Liver (tissue), 9 donors: Measurements from ENCODE around the gene SYNDIG1. TPM values are rescaled to one million over a fixed set of nuclear protein-coding genes. Genes with fewer than 3 reads are reported as not detected.

ENCODE experiments used
- DNase-seq: peaks from one replicate; pipeline ENCODE4 v3.0.0-alpha.2; 2017; ENCODE audit warnings: low spot score
- H3K27ac ChIP-seq, 2 donors: one replicate each; pipeline ENCODE4 v1.7.0; 2013; ENCODE audit warnings: inconsistent platforms in 2 of 2, low read length in 2 of 2, control low read depth in 1 of 2, low read depth in 1 of 2, mild to moderate bottlenecking in 1 of 2
- H3K27me3 ChIP-seq, 4 donors: one replicate each; pipeline versions ENCODE4 v1.6.1 to v1.7.0; 2013; ENCODE audit warnings: low read length in 3 of 4, inconsistent platforms in 1 of 4, mild to moderate bottlenecking in 1 of 4, moderate library complexity in 1 of 4; ENCODE audit not compliant: control insufficient read depth in 4 of 4, insufficient read depth in 4 of 4
- H3K36me3 ChIP-seq, 4 donors: one replicate each; pipeline versions ENCODE4 v1.6.1 to v1.7.0; 2013; ENCODE audit warnings: low read length in 3 of 4, mild to moderate bottlenecking in 3 of 4, low read depth in 1 of 4, moderate library complexity in 1 of 4; ENCODE audit not compliant: control insufficient read depth in 4 of 4, insufficient read depth in 3 of 4
- H3K4me1 ChIP-seq, 4 donors: one replicate each; pipeline versions ENCODE4 v1.6.1 to v1.7.0; 2013; ENCODE audit warnings: low read length in 3 of 4, mild to moderate bottlenecking in 3 of 4, moderate library complexity in 1 of 4; ENCODE audit not compliant: control insufficient read depth in 4 of 4, insufficient read depth in 4 of 4
- H3K4me3 ChIP-seq, 3 donors: one replicate each; pipeline versions ENCODE4 v1.6.1 to v1.7.0; 2013; ENCODE audit warnings: low read length in 3 of 3, control low read depth in 1 of 3, low read depth in 1 of 3, mild to moderate bottlenecking in 1 of 3
- H3K9ac ChIP-seq, 2 donors: one replicate each; pipeline ENCODE4 v1.7.0; 2013; ENCODE audit warnings: low read length in 2 of 2, mild to moderate bottlenecking in 2 of 2, moderate library complexity in 2 of 2, control low read depth in 1 of 2, low read depth in 1 of 2
- H3K9me3 ChIP-seq, 4 donors: one replicate each; pipeline versions ENCODE4 v1.6.1 to v1.7.0; 2013; ENCODE audit warnings: low read length in 3 of 4; ENCODE audit not compliant: control insufficient read depth in 4 of 4
- ATF3 ChIP-seq: IDR thresholded peaks from 2 replicates; pipeline ENCODE4 v1.6.1; 2016; ENCODE audit warnings: antibody characterized with exemption
- EGR1 ChIP-seq, 2 donors: IDR thresholded peaks; 2 replicates each; pipeline ENCODE4 v1.6.1; 2016 to 2018; ENCODE audit warnings: antibody characterized with exemption in 2 of 2, low read depth in 2 of 2
- FOXA1 ChIP-seq: IDR thresholded peaks from 2 replicates; pipeline ENCODE4 v1.6.1; 2016; ENCODE audit warnings: antibody characterized with exemption
- FOXA2 ChIP-seq: IDR thresholded peaks from 2 replicates; pipeline ENCODE4 v1.6.1; 2016; ENCODE audit warnings: antibody characterized with exemption
- GABPA ChIP-seq, 2 donors: IDR thresholded peaks in 1 of 2; conservative IDR thresholded peaks in 1 of 2; 2 replicates each; pipeline ENCODE4 v1.6.1; 2016; ENCODE audit warnings: antibody characterized with exemption in 2 of 2, mild to moderate bottlenecking in 1 of 2, moderate library complexity in 1 of 2
- HNF4A ChIP-seq, 2 donors: conservative IDR thresholded peaks; 2 replicates each; pipeline ENCODE4 v1.6.1; 2016; ENCODE audit warnings: antibody characterized with exemption in 2 of 2, mild to moderate bottlenecking in 2 of 2
- HNF4G ChIP-seq: IDR thresholded peaks from 2 replicates; pipeline ENCODE4 v1.6.1; 2016; ENCODE audit warnings: antibody characterized with exemption
- JUND ChIP-seq, 2 donors: IDR thresholded peaks; 2 replicates each; pipeline ENCODE4 v1.6.1; 2016; ENCODE audit warnings: antibody characterized with exemption in 2 of 2
- NR2F2 ChIP-seq: IDR thresholded peaks from 2 replicates; pipeline ENCODE4 v1.6.1; 2016; ENCODE audit warnings: antibody characterized with exemption
- RAD21 ChIP-seq, 2 donors: IDR thresholded peaks; 2 replicates each; pipeline ENCODE4 v1.6.1; 2016; ENCODE audit warnings: antibody characterized with exemption in 2 of 2, mild to moderate bottlenecking in 2 of 2
- RXRA ChIP-seq, 2 donors: IDR thresholded peaks; 2 replicates each; pipeline ENCODE4 v1.6.1; 2017 to 2018; ENCODE audit warnings: antibody characterized with exemption in 2 of 2, mild to moderate bottlenecking in 1 of 2
- SP1 ChIP-seq: IDR thresholded peaks from 2 replicates; pipeline ENCODE4 v1.6.1; 2018; ENCODE audit warnings: antibody characterized with exemption, mild to moderate bottlenecking
- TAF1 ChIP-seq: conservative IDR thresholded peaks from 2 replicates; pipeline ENCODE4 v1.6.1; 2016; ENCODE audit warnings: antibody characterized with exemption, mild to moderate bottlenecking
- YY1 ChIP-seq: IDR thresholded peaks from 2 replicates; pipeline ENCODE4 v1.6.1; 2016; ENCODE audit warnings: antibody characterized with exemption, mild to moderate bottlenecking
- ZBTB33 ChIP-seq: IDR thresholded peaks from 2 replicates; pipeline ENCODE4 v1.6.1; 2016; ENCODE audit warnings: antibody characterized with exemption
- WGBS: extraction: QIAGEN DNeasy Blood & Tissue Kit; methylation state at CpG from one replicate; pipeline ENCODE4 v1.1.7; 2013; 5-methylcytosine and 5-hydroxymethylcytosine counted together
- polyA plus RNA-seq, 2 donors: library from polyadenylated mRNA; stranded (reverse) in 1 of 2; unstranded in 1 of 2; fragments of 200-250 nt in 1 of 2; fragments of >200 nt in 1 of 2; fragmentation: Nextera tagmentation in 1 of 2; extraction: Ambion mirVana in 1 of 2; gene quantifications; one replicate each; pipeline versions ENCODE4 v1.2.1 to v1.2.3, GENCODE V29; 2013 to 2015
- total RNA-seq, 2 donors: library from RNA; depleted of rRNA; stranded (reverse); fragments of >200 nt; gene quantifications; one replicate each; pipeline ENCODE4 v1.2.3, GENCODE V29; 2014
- TF ChIP-seq, protein P1 (sequence below): fragments of 150-350 bp; IDR thresholded peaks from 2 replicates; pipeline ENCODE4 v1.5.1; 2017; ENCODE audit warnings: improper control_type of control experiment, low read depth, low read length; ENCODE audit not compliant: missing input control
- TF ChIP-seq, protein P2 (sequence below): IDR thresholded peaks from 2 replicates; pipeline ENCODE4 v1.6.1; 2016; ENCODE audit warnings: antibody characterized with exemption
- donor health status: healthy.
- donor health status: healthy.
- donor health status: healthy.
- donor health status: healthy.
- donor health status: healthy.

The SYNDIG1 gene
- total and polyA plus RNA-seq, 4 donors, result 0.05 to 0.08 TPM; not detected in 2

- no peak for DNase-seq
- Histone ChIP-seq H3K27me3 (peaks cover 0 to 17% (median 5%) of the 10 kb centered on the region in 4 donors), H3K36me3 (no peaks in the 10 kb centered on the region), H3K27ac (no peak overlapping the region), H3K9me3 (no peaks in the 10 kb centered on the region), H3K4me1 (no peaks in the 10 kb centered on the region), H3K4me3 (no peak overlapping the region), H3K9ac (no peak overlapping the region)
- TF ChIP-seq FOXA1, result no peak
- TF ChIP-seq NR2F2, result no peak
- TF ChIP-seq, protein P1, sequence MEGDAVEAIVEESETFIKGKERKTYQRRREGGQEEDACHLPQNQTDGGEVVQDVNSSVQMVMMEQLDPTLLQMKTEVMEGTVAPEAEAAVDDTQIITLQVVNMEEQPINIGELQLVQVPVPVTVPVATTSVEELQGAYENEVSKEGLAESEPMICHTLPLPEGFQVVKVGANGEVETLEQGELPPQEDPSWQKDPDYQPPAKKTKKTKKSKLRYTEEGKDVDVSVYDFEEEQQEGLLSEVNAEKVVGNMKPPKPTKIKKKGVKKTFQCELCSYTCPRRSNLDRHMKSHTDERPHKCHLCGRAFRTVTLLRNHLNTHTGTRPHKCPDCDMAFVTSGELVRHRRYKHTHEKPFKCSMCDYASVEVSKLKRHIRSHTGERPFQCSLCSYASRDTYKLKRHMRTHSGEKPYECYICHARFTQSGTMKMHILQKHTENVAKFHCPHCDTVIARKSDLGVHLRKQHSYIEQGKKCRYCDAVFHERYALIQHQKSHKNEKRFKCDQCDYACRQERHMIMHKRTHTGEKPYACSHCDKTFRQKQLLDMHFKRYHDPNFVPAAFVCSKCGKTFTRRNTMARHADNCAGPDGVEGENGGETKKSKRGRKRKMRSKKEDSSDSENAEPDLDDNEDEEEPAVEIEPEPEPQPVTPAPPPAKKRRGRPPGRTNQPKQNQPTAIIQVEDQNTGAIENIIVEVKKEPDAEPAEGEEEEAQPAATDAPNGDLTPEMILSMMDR, result no peak
- no peak for TF ChIP-seq HNF4G
- TF ChIP-seq GABPA (IDR thresholded peaks at IDR 0.05 in 1 of 2, conservative IDR thresholded peaks at IDR 0.05 in 1 of 2), result no peak
- no peak for TF ChIP-seq TAF1
- TF ChIP-seq SP1, result no peak
- TF ChIP-seq RAD21 (IDR thresholded peaks at IDR 0.05), result no peak
- no peak for TF ChIP-seq ATF3
- 45% methylated on average over 4 of the region's 4 CpGs for WGBS
Measured at GRCh38 chr20:24462460-24463010, 6.9 kb upstream of the SYNDIG1 start.

DNA sequence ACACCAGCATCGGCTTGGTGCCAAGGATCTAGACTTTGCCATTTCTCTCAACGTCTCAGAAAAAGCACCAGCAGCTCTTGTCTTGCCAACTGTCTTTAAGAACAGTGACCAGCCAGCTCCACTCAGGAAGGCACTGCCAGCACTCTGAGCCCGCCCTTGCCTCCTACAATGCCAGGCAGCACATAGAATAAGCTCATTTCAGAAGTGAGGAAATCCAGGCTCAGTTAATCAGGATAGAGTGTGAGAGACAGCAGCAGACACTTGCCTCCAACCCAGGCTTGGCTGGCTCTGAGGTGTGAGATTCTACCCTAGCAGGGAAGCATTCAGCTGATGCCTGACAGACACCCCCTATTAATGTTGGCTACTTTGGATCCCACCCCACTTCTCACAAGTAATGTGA is 4.3 kb upstream of the SYNDIG1 start:
- Histone ChIP-seq H3K9ac (no peak overlapping the region), H3K27me3 (peaks cover 0 to 15% (median 8%) of the 10 kb centered on the region in 4 donors), H3K4me3 (no peak overlapping the region), H3K36me3 (no peaks in the 10 kb centered on the region), H3K27ac (no peak overlapping the region), H3K9me3 (no peaks in the 10 kb centered on the region), H3K4me1 (peaks cover 6 to 11% (median 7%) of the 10 kb centered on the region in 4 donors)
- WGBS, result 77% methylated on average over 3 of the region's 3 CpGs
- TF ChIP-seq FOXA2 (no peak), ATF3 (no peak), HNF4A (conservative IDR thresholded peaks at IDR 0.05) (no peak), NR2F2 (no peak), RXRA (IDR thresholded peaks at IDR 0.05) (no peak), RAD21 (IDR thresholded peaks at IDR 0.05) (no peak), YY1 (no peak), JUND (IDR thresholded peaks at IDR 0.05) (no peak), EGR1 (IDR thresholded peaks at IDR 0.05; ENCODE audit: low read depth in 2 of 2) (no peak), TAF1 (no peak), HNF4G (no peak), ZBTB33 (no peak), GABPA (IDR thresholded peaks at IDR 0.05 in 1 of 2, conservative IDR thresholded peaks at IDR 0.05 in 1 of 2) (no peak)
- TF ChIP-seq, protein P1, result no peak
- TF ChIP-seq, protein P2, sequence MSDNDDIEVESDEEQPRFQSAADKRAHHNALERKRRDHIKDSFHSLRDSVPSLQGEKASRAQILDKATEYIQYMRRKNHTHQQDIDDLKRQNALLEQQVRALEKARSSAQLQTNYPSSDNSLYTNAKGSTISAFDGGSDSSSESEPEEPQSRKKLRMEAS, result no peak
- no peak for DNase-seq
